Left renal pelvis (tissue), 4 donors: ENCODE results near the gene RCBTB2. TPM values are rescaled to one million over a fixed set of nuclear protein-coding genes. Genes with fewer than 3 reads are reported as not detected.
"Not testable (repeated sequence)": the region's sequence is repeated elsewhere in the genome, so short reads cannot be mapped to it uniquely, and the experiment has no call there.

Source experiments
- DNase-seq, 4 donors: peaks; one replicate each; pipeline ENCODE4 v3.0.0-alpha.2; 2013; ENCODE audit warnings: low read depth in 4 of 4, low spot score in 3 of 4
- polyA plus RNA-seq, 4 donors: library from polyadenylated mRNA; unstranded; fragments of 120-200 nt; gene quantifications; one replicate each; pipeline ENCODE4 v1.2.1, GENCODE V29; 2013; ENCODE audit not compliant: insufficient read length in 4 of 4

The RCBTB2 gene
- polyA plus RNA-seq, 4 donors: 58.2 to 73.7 (median 62.3) TPM

GRCh38 chr13:48457578-48458242 lies 75.2 kb downstream of the RCBTB2 start:
- DNase-seq: no peak

- DNase-seq: no peak
Measured at GRCh38 chr13:48456546-48456945, 76.3 kb downstream of the RCBTB2 start.

GRCh38 chr13:48451196-48451595 lies 81.7 kb downstream of the RCBTB2 start:
- DNase-seq: not testable (repeated sequence)

GRCh38 chr13:48449656-48450055 lies 83.2 kb downstream of the RCBTB2 start:
- no peak for DNase-seq

GRCh38 chr13:48448959-48449614 lies 83.8 kb downstream of the RCBTB2 start:
- no peak for DNase-seq

- DNase-seq: no peak
Measured at GRCh38 chr13:48448285-48448958, 84.5 kb downstream of the RCBTB2 start.

- no peak for DNase-seq
Measured at GRCh38 chr13:48446464-48446863, 86.4 kb downstream of the RCBTB2 start.

- no peak for DNase-seq
Measured at GRCh38 chr13:48443442-48444208, 89.3 kb downstream of the RCBTB2 start.

Other genes starting within 250 kb of the RCBTB2 start
- gene RB1, start 229.3 kb downstream of the RCBTB2 start, polyA plus RNA-seq: 10 to 100 TPM; 37.7 to 56.3 (median 47.2) TPM
- 10 to 100 TPM; 34.7 to 76.8 (median 51.0) TPM for gene LPAR6, start 120.0 kb downstream of the RCBTB2 start, polyA plus RNA-seq
- gene CYSLTR2, start 120.8 kb upstream of the RCBTB2 start, polyA plus RNA-seq: 1 to 10 TPM in 1 of 4 donors, under 1 TPM in 3; 0.08 to 1.3 (median 0.38) TPM